A549 (cell line): ENCODE data around the gene IQCN. TPM values are rescaled to one million over a fixed set of nuclear protein-coding genes. Genes with fewer than 3 reads are reported as not detected.

Experiments used
- ATAC-seq, 2 experiments: fragments of 200-7000 bp in 1 of 2; fragments of >200 bp in 1 of 2; cut with Nextera tagmentation in 1 of 2; cut with Tn5 transposase in 1 of 2; 3 replicates each; pipeline versions ENCODE4 v1.8.0 to v1.9.1; 2018 to 2020; ENCODE audit warnings: mild to moderate bottlenecking in 1 of 2, moderate library complexity in 1 of 2
- CTCF ChIA-PET: fragments of 300-600 bp; sonication (Branson Sonifier 250); formaldehyde crosslinking; extraction: SDS; loops from one replicate; lab custom pipeline; 2021; ENCODE audit warnings: antibody characterized with exemption, inconsistent platforms; lab: Yijun Ruan, JAX
- POLR2A ChIA-PET: fragments of 350-600 bp; formaldehyde crosslinking; extraction: SDS; loops from one replicate; lab custom pipeline; 2021; ENCODE audit warnings: antibody characterized with exemption, inconsistent platforms; lab: Yijun Ruan, JAX
- DNase-seq, 2 experiments: peaks; one replicate each; pipeline versions ENCODE4 v3.0.0 to v3.0.0-alpha.2; 2011 to 2016; ENCODE audit warnings: low read depth in 1 of 2, low spot score in 1 of 2
- FAIRE-seq: peaks from 2 replicates; lab custom pipeline; 2011; peaks lifted over from hg19 to GRCh38; lab: Jason Lieb, UNC
- H3K27ac ChIP-seq, 2 experiments: fragments of >200 bp; sonication (Bioruptor Twin); formaldehyde crosslinking; 3 replicates each; pipeline ENCODE4 v1.5.1; 2016 to 2017
- H3K4me1 ChIP-seq: fragments of >200 bp; sonication (Bioruptor Twin); formaldehyde crosslinking; 3 replicates; pipeline ENCODE4 v1.6.1; 2016
- H3K4me2 ChIP-seq: fragments of >200 bp; sonication (Bioruptor Twin); formaldehyde crosslinking; 3 replicates; pipeline ENCODE4 v1.6.1; 2016
- H3K4me3 ChIP-seq: fragments of >200 bp; sonication (Bioruptor Twin); formaldehyde crosslinking; 3 replicates; pipeline ENCODE4 v1.5.1; 2016
- H3K9me3 ChIP-seq: fragments of >200 bp; sonication (Bioruptor Twin); formaldehyde crosslinking; 3 replicates; pipeline ENCODE4 v1.6.1; 2016
- BCL3 ChIP-seq: fragments of >200 bp; sonication (Bioruptor Twin); formaldehyde crosslinking; IDR thresholded peaks from 3 replicates; pipeline ENCODE4 v1.6.1; 2016
- CBX2 ChIP-seq: fragments of 200-600 bp; sonication (generic); IDR thresholded peaks from 2 replicates; pipeline ENCODE4 v1.6.1; 2016; ENCODE audit warnings: low read depth, mild to moderate bottlenecking, borderline replicate concordance
- CHD4 ChIP-seq: fragments of 200-600 bp; sonication (generic); IDR thresholded peaks from 2 replicates; pipeline ENCODE4 v1.6.1; 2016; ENCODE audit warnings: antibody characterized with exemption, mild to moderate bottlenecking, borderline replicate concordance
- CTCF ChIP-seq: fragments of >200 bp; sonication (Bioruptor Twin); formaldehyde crosslinking; IDR thresholded peaks from 3 replicates; pipeline ENCODE4 v1.5.1; 2016
- E2F6 ChIP-seq: IDR thresholded peaks from 2 replicates; pipeline ENCODE4 v1.6.1; 2012; ENCODE audit warnings: low read depth, borderline replicate concordance
- EHMT2 ChIP-seq: fragments of 200-600 bp; sonication (generic); IDR thresholded peaks from 2 replicates; pipeline ENCODE4 v1.6.1; 2016; ENCODE audit warnings: antibody characterized with exemption, low read depth, mild to moderate bottlenecking, moderate library complexity
- FOSB ChIP-seq: fragments of 250-450 bp; sonication (Bioruptor Pico); IDR thresholded peaks from 2 replicates; pipeline ENCODE4 v1.5.0; 2020; ENCODE audit warnings: mild to moderate bottlenecking, moderate library complexity
- FOSL2 ChIP-seq, 2 experiments: fragments of 450-650 bp in 1 of 2; fragments of >200 bp in 1 of 2; sonication (Bioruptor Twin) in 1 of 2; formaldehyde crosslinking; IDR thresholded peaks; 2 replicates each; pipeline versions ENCODE4 v1.5.0 to v1.6.1; 2016 to 2020; ENCODE audit warnings: mild to moderate bottlenecking in 1 of 2, moderate library complexity in 1 of 2
- HDAC2 ChIP-seq: fragments of 200-600 bp; sonication (generic); IDR thresholded peaks from 2 replicates; pipeline ENCODE4 v1.6.1; 2016
- HEYL ChIP-seq: fragments of 250-450 bp; sonication (Bioruptor Pico); IDR thresholded peaks from 2 replicates; pipeline ENCODE4 v1.8.0; 2021; ENCODE audit warnings: mild to moderate bottlenecking, moderate library complexity
- HOXB13 ChIP-seq: fragments of 250-450 bp; sonication (Bioruptor Pico); IDR thresholded peaks from 2 replicates; pipeline ENCODE4 v1.5.0; 2020; ENCODE audit warnings: low read depth, mild to moderate bottlenecking, moderate library complexity
- JUNB ChIP-seq: fragments of >200 bp; sonication (Bioruptor Twin); formaldehyde crosslinking; IDR thresholded peaks from 2 replicates; pipeline ENCODE4 v1.6.1; 2016
- KDM1A ChIP-seq: fragments of 200-600 bp; sonication (generic); IDR thresholded peaks from 2 replicates; pipeline ENCODE4 v1.6.1; 2016; ENCODE audit warnings: low read depth, mild to moderate bottlenecking
- MAFK ChIP-seq: fragments of 450-650 bp; IDR thresholded peaks from 2 replicates; pipeline ENCODE4 v1.6.1; 2014; ENCODE audit not compliant: partially characterized antibody
- MAX ChIP-seq: IDR thresholded peaks from 2 replicates; pipeline ENCODE4 v1.6.1; 2012
- NPAS2 ChIP-seq: fragments of 250-450 bp; sonication (Bioruptor Pico); IDR thresholded peaks from 2 replicates; pipeline ENCODE4 v1.8.0; 2022; ENCODE audit warnings: mild to moderate bottlenecking, moderate library complexity, borderline replicate concordance
- RAD21 ChIP-seq, 2 experiments: fragments of >200 bp in 1 of 2; sonication (Bioruptor Twin) in 1 of 2; formaldehyde crosslinking in 1 of 2; IDR thresholded peaks in 1 of 2; conservative IDR thresholded peaks in 1 of 2; 2 replicates in 1 of 2; 3 replicates in 1 of 2; pipeline ENCODE4 v1.6.1; 2012 to 2018; ENCODE audit warnings: inconsistent platforms in 1 of 2
- RCOR1 ChIP-seq: fragments of 150-350 bp; IDR thresholded peaks from 2 replicates; pipeline ENCODE4 v1.6.1; 2014; ENCODE audit warnings: antibody characterized with exemption, low read length, low read depth
- REST ChIP-seq: fragments of 200-600 bp; sonication (generic); IDR thresholded peaks from 2 replicates; pipeline ENCODE4 v1.6.1; 2016; ENCODE audit warnings: antibody characterized with exemption, mild to moderate bottlenecking, moderate library complexity
- SMC3 ChIP-seq: fragments of >200 bp; sonication (Bioruptor Twin); formaldehyde crosslinking; IDR thresholded peaks from 3 replicates; pipeline ENCODE4 v1.6.1; 2018; ENCODE audit warnings: inconsistent platforms
- ZFP36 ChIP-seq: fragments of 450-650 bp; IDR thresholded peaks from 2 replicates; pipeline ENCODE4 v1.6.1; 2014; ENCODE audit warnings: borderline replicate concordance; ENCODE audit not compliant: partially characterized antibody
- ZNF302 ChIP-seq: fragments of 250-450 bp; sonication (Bioruptor Pico); IDR thresholded peaks from 2 replicates; pipeline ENCODE4 v1.9.0; 2021; ENCODE audit warnings: inconsistent platforms, mild to moderate bottlenecking, moderate library complexity
- WGBS: methylation state at CpG from one replicate; pipeline ENCODE4 v1.1.6; 2017; ENCODE audit errors: missing lambda C conversion rate; 5-methylcytosine and 5-hydroxymethylcytosine counted together
- polyA plus RNA-seq, 4 experiments: library from polyadenylated mRNA; depleted of rRNA in 3 of 4; stranded (reverse); fragments of >200 nt; fragmentation: RNase III in 1 of 4; extraction: RNeasy Plus Mini Kit Qiagen cat#74134 plus additional on column Dnase treatment in 1 of 4; gene quantifications; 2 replicates in 3 of 4; 3 replicates in 1 of 4; pipeline ENCODE4 v1.2.3, GENCODE V29; 2011 to 2017

Gene IQCN
- polyA plus RNA-seq, 2 of the 4 experiments (the other 2 are of a cell fraction) = 0.34 to 0.50 TPM

- TF ChIP-seq MAFK = no peak
- peak; percentile 78 for TF ChIP-seq ZFP36
- no peak for ATAC-seq
- H3K9me3 ChIP-seq = no peaks in the 10 kb centered on the region
- no peak overlapping the region for H3K4me2 ChIP-seq
- peaks cover 24% of the 10 kb centered on the region for H3K4me1 ChIP-seq
- WGBS = 57% methylated on average over 2 of the region's 4 CpGs
- H3K27ac ChIP-seq = no peak overlapping the region
- POLR2A ChIA-PET = no interaction called here
- FAIRE-seq = no peak
- DNase-seq = no peak
- no peak overlapping the region for H3K4me3 ChIP-seq
- CTCF ChIA-PET = interaction anchor here (1.1 to 4.7 kb wide), 4 partner anchors 9 to 284 kb away, joined by 3 to 34 read pairs (median 4); no protein-coding TSS in a partner anchor
Observed at GRCh38 chr19:18229915-18230314, 44.3 kb downstream of the IQCN start.

GRCh38 chr19:18229474-18229873 lies 44.8 kb downstream of the IQCN start:
- ATAC-seq (no peak), DNase-seq (no peak), FAIRE-seq (no peak)
- CTCF ChIA-PET = interaction anchor here (1.0 to 1.7 kb wide), 3 partner anchors 11 to 35 kb away, joined by 3 to 4 read pairs (median 4); no protein-coding TSS in a partner anchor
- POLR2A ChIA-PET = no interaction called here
- Histone ChIP-seq H3K4me2 (no peak overlapping the region), H3K4me3 (no peak overlapping the region), H3K27ac (no peak overlapping the region), H3K9me3 (no peaks in the 10 kb centered on the region), H3K4me1 (peaks cover 26% of the 10 kb centered on the region)
- WGBS = 12% methylated on average over 5 of the region's 5 CpGs
- peak; percentile 40 for TF ChIP-seq CTCF
- TF ChIP-seq NPAS2 (CRISPR knock-in tag) = no peak
- peak in 1 of 2 experiments; percentile 13; a peak in 1 of 5 replicates for TF ChIP-seq RAD21 (conservative IDR thresholded peaks at IDR 0.05 in 1 of 2, IDR thresholded peaks at IDR 0.05 in 1 of 2)
- no peak for TF ChIP-seq HOXB13 (CRISPR knock-in tag)
- TF ChIP-seq KDM1A = peak; percentile 69; the same call in 1 of the 2 replicates

- ChIA-PET POLR2A (no interaction called here), CTCF (interaction anchor here (1.7 kb wide), 1 partner anchor 33 kb away, joined by 4 read pairs; no protein-coding TSS in a partner anchor)
- FAIRE-seq = no peak
- 39% methylated on average over 6 of the region's 6 CpGs for WGBS
- H3K9me3 ChIP-seq = no peaks in the 10 kb centered on the region
- TF ChIP-seq FOSB (CRISPR knock-in tag) (no peak), CHD4 (no peak), BCL3 (no peak), EHMT2 (no peak), HEYL (CRISPR knock-in tag) (no peak), SMC3 (no peak), ZNF302 (no peak), CBX2 (no peak), HOXB13 (CRISPR knock-in tag) (no peak), NPAS2 (CRISPR knock-in tag) (no peak), REST (no peak), RCOR1 (no peak), JUNB (no peak), FOSL2 (IDR thresholded peaks at IDR 0.05) (no peak), FOSL2 (CRISPR knock-in tag; IDR thresholded peaks at IDR 0.05) (no peak), HDAC2 (no peak), E2F6 (no peak), MAX (no peak)
- TF ChIP-seq, all 56 proteins: peak for 0
- no peak overlapping the region for H3K27ac ChIP-seq
- ATAC-seq (no peak), DNase-seq (no peak)
- peaks cover 24% of the 10 kb centered on the region for H3K4me1 ChIP-seq
- no peak overlapping the region for H3K4me2 ChIP-seq
- H3K4me3 ChIP-seq = no peak overlapping the region
Observed at GRCh38 chr19:18227781-18228271, 46.4 kb downstream of the IQCN start.
